ENCODE measurements around the gene IL23R. TPM values are rescaled to one million over a fixed set of nuclear protein-coding genes. Genes with fewer than 3 reads are reported as not detected.

IL23R gene
- total RNA-seq (2016; rRNA removed; fragmentation: Illumina TruSeq; extraction: Trizol) = not detected in 2 replicates
- total RNA-seq (2016; cell fraction: cytosol; rRNA removed; fragmentation: Illumina TruSeq; extraction: Trizol; ENCODE audit: low read depth) = not detected in 2 replicates
- not detected in 2 replicates for total RNA-seq (2016; cell fraction: insoluble cytoplasmic fraction; rRNA removed; fragmentation: Illumina TruSeq; extraction: Trizol)
- not detected in 2 replicates for total RNA-seq (2016; cell fraction: membrane; rRNA removed; fragmentation: Illumina TruSeq; extraction: Trizol)
- total RNA-seq (2016; cell fraction: nucleus; rRNA removed; fragmentation: Illumina TruSeq; extraction: Trizol) = not detected in 2 replicates
- 0.07 TPM in 1 of 2 replicates, not detected in the other for polyA plus RNA-seq (2011; rRNA removed)
- not detected in 2 replicates for polyA plus RNA-seq (2011; cell fraction: cytosol; rRNA removed)
- polyA plus RNA-seq (2011; cell fraction: nucleus; rRNA removed) = not detected in 2 replicates
- polyA plus RNA-seq (2012) = not detected in 2 replicates
- polyA plus RNA-seq (2016; cell fraction: cytosol; fragmentation: Illumina TruSeq; extraction: Trizol; ENCODE audit: low read depth) = not detected in 2 replicates
- not detected in 2 replicates for polyA plus RNA-seq (2016; cell fraction: insoluble cytoplasmic fraction; fragmentation: Illumina TruSeq; extraction: Trizol; ENCODE audit: low read depth)
- polyA plus RNA-seq (2016; cell fraction: membrane; fragmentation: Illumina TruSeq; extraction: Trizol; ENCODE audit: low read depth) = not detected in 2 replicates
- not detected in 2 replicates for polyA plus RNA-seq (2016; cell fraction: nucleus; fragmentation: Illumina TruSeq; extraction: Trizol; ENCODE audit: insufficient read depth, low read depth)
- polyA minus RNA-seq (2011; rRNA and poly(A)+ RNA removed; ENCODE audit: low replicate concordance) = not detected in 2 replicates
- not detected in 2 replicates for polyA minus RNA-seq (2011; cell fraction: cytosol; rRNA and poly(A)+ RNA removed)
- polyA minus RNA-seq (2011; cell fraction: nucleus; rRNA and poly(A)+ RNA removed) = not detected in 2 replicates
- Bru-seq, nascent RNA = percentile 14 among the genes with signal in this experiment
- percentile 6 among the genes with signal in this experiment for BruChase-seq, experiment 1, labeled RNA remaining after a 6-hour chase
- BruChase-seq, experiment 2, labeled RNA remaining after a 2-hour chase = percentile 7 among the genes with signal in this experiment
- long read RNA-seq, experiment 1 = 0 reads
- long read RNA-seq, experiment 2 = 0 reads

- FAIRE-seq (no peak), DNase-seq (ENCODE audit: low spot score) (no peak), ATAC-seq (no peak)
- H3K9me3 ChIP-seq (ENCODE audit: low read length) = no peaks in the 10 kb centered on the region
- no TSS peak for BruUV-seq (replicated peaks)
- 14% methylated on average over 4 of the region's 4 CpGs for WGBS (ENCODE audit: low lambda C conversion rate)
- H3K79me2 ChIP-seq (ENCODE audit: insufficient read depth, low read length) = no peaks in the 10 kb centered on the region
- H2AFZ ChIP-seq (ENCODE audit: low read length) = no peak within 1 kb of the TSS
- intact Hi-C loops (cut with micrococcal nuclease; ENCODE audit: unreplicated experiment) = no loop called here
- H3K36me3 ChIP-seq (replicated peaks in 1 of 2; ENCODE audit: control insufficient read depth in 1 of 2, insufficient read depth in 2 of 2, low read length in 2 of 2) = no peaks in the 10 kb centered on the region
- H3K27ac ChIP-seq (ENCODE audit: extremely low read length, insufficient read depth, low read length) = no peak within 1 kb of the TSS
- CTCF ChIA-PET (ENCODE audit: low intra/inter-chr PET ratio, low total read pairs) = no interaction called here
- POLR2A ChIA-PET = no interaction called here
- in situ Hi-C loops (cut with HindIII; ENCODE audit: extremely low pct_ligation_motif_present, low pct_unique_long_range_greater_than_20kb) = no loop called here
- H4K20me1 ChIP-seq (ENCODE audit: insufficient read depth, low read length) = no peaks in the 10 kb centered on the region
- no peaks in the 10 kb centered on the region; a peak in 1 of 5 replicates for H3K27me3 ChIP-seq (ENCODE audit: control insufficient read depth in 1 of 2, insufficient read depth in 2 of 2, low read length in 2 of 2)
- peaks cover 25% of the 10 kb centered on the region for H3K4me1 ChIP-seq (ENCODE audit: insufficient read depth, low read length)
- no peak within 1 kb of the TSS for H3K9ac ChIP-seq (ENCODE audit: insufficient read depth, low read depth, low read length)
- H3K4me2 ChIP-seq (ENCODE audit: low read depth, low read length) = no peak within 1 kb of the TSS
- no peak within 1 kb of the TSS for H3K4me3 ChIP-seq (replicated peaks in 1 of 3; ENCODE audit: insufficient read depth in 1 of 3, low read depth in 2 of 3, low read length in 3 of 3)
- no peak for TF ChIP-seq ZNF10 (CRISPR knock-in tag; IDR thresholded peaks at IDR 0.05; ENCODE audit: borderline replicate concordance, low read depth)
- TF ChIP-seq ZFP82 (CRISPR knock-in tag; IDR thresholded peaks at IDR 0.05; ENCODE audit: borderline replicate concordance) = no peak
- TF ChIP-seq HNRNPK (IDR thresholded peaks at IDR 0.05; ENCODE audit: low read depth, low read length, poor library complexity, severe bottlenecking) = no peak
- TF ChIP-seq SRSF9 (IDR thresholded peaks at IDR 0.05; ENCODE audit: borderline replicate concordance, insufficient read depth, low read depth, low read length, poor library complexity, severe bottlenecking) = no peak
- no peak for TF ChIP-seq ZNF678 (CRISPR knock-in tag; IDR thresholded peaks at IDR 0.05)
- TF ChIP-seq GFI1 (CRISPR knock-in tag; IDR thresholded peaks at IDR 0.05; ENCODE audit: borderline replicate concordance) = no peak
- TF ChIP-seq MEF2D (CRISPR knock-in tag; IDR thresholded peaks at IDR 0.05) = no peak
- no peak for TF ChIP-seq ZNF24 (IDR thresholded peaks at IDR 0.05)
- no peak for TF ChIP-seq ZFP36 (IDR thresholded peaks at IDR 0.05; ENCODE audit: borderline replicate concordance, low read depth, low read length, partially characterized antibody)
Measured at GRCh38 chr1:67166196-67166595, at the start of gene IL23R. TSS of gene IL23R (plus strand) at chr1:67166454. CDS start at chr1:67168121, 1,667 bp downstream.
